GM13977 (cell line): ENCODE data around the gene SRRM5.
"Not testable (repeated sequence)": the region's sequence is repeated elsewhere in the genome, so short reads cannot be mapped to it uniquely, and the experiment has no call there.

Source experiments
- DNase-seq: peaks from one replicate; pipeline ENCODE4 v3.0.0; 2012; ENCODE audit warnings: low spot score
- in situ Hi-C: fragments of 300-500 bp; cut with MboI; formaldehyde crosslinking; loops from one replicate; pipeline ENCODE4 v1.12.0; 2022; ENCODE audit warnings: low sequenced_read_pairs, low pct_unique_long_range_greater_than_20kb, mixed read lengths, inconsistent platforms; ENCODE audit not compliant: unreplicated experiment
- TF ChIP-seq, protein P1 (sequence below): IDR thresholded peaks from 2 replicates; pipeline ENCODE4 v1.5.1; 2012; ENCODE audit warnings: mild to moderate bottlenecking, control low read depth; ENCODE audit not compliant: insufficient read depth; ENCODE audit errors: extremely low read depth, missing control alignments

SRRM5 gene

DNA sequence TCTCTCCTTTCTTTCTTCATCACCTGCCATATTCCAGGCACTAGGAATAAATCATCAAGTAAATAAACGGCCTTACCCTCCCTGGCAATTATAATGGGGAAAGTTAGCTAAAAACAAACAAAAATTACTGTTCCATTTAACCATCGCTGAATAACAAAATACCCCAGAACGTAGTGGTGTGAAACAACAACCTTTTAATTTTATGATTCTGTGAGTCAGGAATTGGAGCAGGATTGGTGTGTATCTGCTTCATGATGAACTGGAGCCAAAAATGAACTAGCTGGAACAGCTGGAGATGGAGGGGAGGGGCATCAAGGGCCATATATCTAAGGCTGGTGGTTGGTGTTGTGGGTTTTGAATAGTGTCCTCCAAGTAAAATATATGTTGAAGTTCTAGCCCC lies 31.4 kb downstream of the SRRM5 start:
- DNase-seq = no peak
- TF ChIP-seq, protein P1, sequence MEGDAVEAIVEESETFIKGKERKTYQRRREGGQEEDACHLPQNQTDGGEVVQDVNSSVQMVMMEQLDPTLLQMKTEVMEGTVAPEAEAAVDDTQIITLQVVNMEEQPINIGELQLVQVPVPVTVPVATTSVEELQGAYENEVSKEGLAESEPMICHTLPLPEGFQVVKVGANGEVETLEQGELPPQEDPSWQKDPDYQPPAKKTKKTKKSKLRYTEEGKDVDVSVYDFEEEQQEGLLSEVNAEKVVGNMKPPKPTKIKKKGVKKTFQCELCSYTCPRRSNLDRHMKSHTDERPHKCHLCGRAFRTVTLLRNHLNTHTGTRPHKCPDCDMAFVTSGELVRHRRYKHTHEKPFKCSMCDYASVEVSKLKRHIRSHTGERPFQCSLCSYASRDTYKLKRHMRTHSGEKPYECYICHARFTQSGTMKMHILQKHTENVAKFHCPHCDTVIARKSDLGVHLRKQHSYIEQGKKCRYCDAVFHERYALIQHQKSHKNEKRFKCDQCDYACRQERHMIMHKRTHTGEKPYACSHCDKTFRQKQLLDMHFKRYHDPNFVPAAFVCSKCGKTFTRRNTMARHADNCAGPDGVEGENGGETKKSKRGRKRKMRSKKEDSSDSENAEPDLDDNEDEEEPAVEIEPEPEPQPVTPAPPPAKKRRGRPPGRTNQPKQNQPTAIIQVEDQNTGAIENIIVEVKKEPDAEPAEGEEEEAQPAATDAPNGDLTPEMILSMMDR = no peak
- in situ Hi-C loops = no loop called here

DNA sequence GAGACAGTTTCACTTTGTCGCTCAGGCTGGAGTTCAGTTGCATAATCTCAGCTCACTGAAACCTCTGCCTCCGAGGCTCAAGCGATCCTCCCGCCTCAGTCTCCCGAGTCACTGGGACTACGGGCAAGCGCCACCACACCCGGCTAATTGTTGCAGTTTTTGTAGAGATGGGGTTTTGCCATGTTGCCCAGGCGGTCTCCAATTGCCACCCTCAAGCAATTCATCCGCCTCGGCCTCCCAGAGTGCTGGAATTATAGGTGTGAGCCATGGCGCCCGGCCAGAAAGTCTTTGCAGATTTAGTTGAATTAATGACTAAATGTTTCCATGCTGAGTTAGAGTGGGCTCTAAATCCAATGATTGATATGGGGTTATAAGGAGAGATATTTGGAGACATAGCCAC lies 32.3 kb downstream of the SRRM5 start:
- TF ChIP-seq, protein P1 = no peak
- DNase-seq = no peak
- in situ Hi-C loops = no loop called here

DNA sequence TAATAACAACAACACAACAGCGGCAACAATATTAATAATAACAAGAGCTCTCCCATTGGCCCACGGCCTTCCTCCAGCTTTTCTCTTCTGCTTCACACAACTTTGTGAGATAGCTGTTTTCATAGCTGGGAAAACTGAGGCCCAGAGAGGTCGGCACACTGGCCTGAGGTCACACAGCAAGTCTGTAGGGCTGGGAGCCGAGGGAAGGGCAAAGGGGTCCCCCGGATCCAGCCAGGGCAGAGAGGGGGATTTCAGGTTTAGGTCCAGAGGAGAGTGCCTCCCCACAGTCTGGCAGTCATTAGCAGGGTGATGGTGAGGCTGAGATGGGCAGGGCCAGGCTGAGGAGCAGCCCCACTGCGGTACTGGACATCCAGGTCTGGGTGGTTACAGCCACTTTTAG lies 36.7 kb downstream of the SRRM5 start:
- TF ChIP-seq, protein P1 = no peak
- DNase-seq = no peak
- in situ Hi-C loops = no loop called here

DNA sequence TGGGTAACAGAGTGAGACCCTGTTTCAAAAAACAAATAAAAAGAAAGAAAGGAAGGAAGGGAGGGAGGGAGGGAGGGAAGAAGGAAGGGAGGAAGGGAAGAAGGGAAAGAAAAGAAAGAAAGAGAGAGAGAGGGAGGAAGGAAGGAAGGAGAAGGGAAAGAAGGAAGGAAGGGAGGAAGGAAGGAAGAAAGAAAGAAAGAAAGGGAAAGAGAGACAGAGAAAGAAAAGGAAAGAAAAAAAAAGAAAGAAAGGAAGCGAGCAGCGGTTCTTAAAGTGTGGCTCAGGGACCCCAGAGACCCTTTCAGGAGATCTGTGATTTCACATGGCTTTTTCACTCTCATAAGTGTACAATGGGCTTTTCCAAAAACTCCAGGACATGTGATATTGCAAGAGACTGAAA lies 37.6 kb downstream of the SRRM5 start:
- TF ChIP-seq, protein P1 = no peak
- DNase-seq = no peak
- in situ Hi-C loops = no loop called here

DNA sequence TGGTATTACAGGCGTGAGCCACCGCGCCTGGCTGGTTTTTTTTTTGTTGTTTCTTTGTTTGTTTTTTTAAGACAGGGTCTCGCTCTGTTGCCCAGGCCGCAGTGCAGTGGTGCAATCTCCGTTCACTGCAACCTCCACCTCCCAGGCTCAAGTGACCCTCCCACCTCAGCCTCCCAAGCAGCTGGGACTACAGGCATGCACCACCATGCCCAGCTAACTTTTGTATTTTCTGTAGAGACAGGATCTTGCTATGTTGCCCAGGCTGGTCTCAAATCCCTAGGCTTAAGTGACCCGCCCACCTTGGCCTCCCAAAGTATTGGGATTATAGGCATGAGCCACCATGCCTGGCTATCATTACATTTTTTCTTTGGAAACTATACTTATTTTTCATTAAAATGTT lies 38.4 kb downstream of the SRRM5 start:
- in situ Hi-C loops, DNase-seq: not testable (repeated sequence)

DNA sequence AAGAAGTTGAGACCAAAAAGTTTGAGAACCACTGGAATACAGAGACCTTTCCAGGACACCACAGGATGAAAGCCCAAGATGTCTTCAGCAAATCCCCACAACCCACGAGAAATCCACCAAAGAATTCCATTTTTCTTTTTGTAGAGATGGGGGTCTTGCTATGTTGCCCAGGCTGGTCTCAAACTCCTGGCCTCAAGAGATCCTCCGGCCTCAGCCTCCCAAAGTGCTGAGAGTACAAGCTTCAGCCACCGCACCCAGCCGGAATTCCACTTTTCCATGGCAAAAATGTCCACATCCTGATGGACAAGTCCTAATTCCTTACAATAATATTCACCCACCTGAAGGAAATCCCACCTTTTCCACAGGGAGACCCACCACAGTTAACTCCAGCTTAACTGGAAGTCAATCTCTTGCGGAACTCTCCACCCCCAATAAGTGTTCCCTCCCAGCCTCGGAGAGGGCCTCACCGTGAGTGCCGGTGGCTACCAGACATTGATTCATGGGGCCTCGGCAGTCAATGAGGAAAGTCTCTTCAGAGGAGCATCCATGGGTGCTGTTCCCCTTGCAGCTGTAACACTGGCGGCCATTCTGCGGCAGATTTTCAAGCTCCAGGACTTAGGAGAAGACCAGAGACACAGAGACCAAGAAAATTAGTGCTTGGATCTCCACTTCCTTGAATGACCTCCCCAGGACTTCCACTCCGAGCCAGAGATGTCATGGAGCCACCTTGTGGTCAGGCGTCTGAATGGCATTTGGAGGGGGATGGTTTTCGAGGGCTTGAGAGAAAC lies 40.1 kb downstream of the SRRM5 start:
- peak; percentile 64 for DNase-seq
- TF ChIP-seq, protein P1 = peak; percentile 67
- in situ Hi-C loops = no loop called here

DNA sequence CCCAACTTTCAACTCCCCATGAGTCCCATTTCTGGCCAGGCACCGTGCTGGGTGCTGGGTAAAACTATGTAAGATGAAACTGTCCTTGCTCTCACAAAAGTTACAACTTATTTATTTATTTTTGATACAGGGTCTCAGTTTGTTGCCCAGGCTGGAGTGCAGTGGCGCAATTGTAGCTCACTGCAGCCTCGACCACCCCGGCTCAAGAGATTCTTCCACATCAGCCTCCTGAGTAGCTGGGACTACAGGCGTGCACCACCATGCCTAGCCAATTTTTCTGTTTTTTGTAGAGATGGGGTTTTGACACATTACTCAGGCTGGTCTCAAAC lies 40.6 kb downstream of the SRRM5 start:
- TF ChIP-seq, protein P1 = no peak
- in situ Hi-C loops = no loop called here
- no peak for DNase-seq
